EH (cell line): ENCODE data around the gene KLHL7.
"Not testable (repeated sequence)": the region's sequence is repeated elsewhere in the genome, so short reads cannot be mapped to it uniquely, and the experiment has no call there.

Source experiments
- DNase-seq: peaks from one replicate; pipeline ENCODE4 v3.0.0-alpha.2; 2015; ENCODE audit warnings: low read depth

Gene KLHL7

DNA sequence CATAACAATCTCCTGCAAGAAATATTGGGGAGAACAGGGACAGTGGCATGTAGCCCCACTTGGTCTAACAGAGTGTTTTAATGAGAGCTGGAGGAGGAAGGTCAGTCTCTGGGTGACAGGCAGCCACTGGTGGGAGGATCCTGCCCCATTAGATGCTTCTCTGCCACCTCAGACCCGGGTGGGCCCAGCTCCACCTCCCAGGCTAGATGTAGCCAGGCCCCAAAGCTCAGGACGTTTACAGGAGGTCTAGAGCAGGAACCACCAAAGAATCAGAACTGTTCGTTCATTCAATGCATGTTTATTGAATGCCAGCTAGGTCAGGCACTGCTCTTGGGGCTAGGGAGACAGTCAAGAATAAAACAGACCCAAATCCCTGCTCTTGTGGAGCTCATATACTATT is 112.6 kb downstream of the KLHL7 start:
- no peak for DNase-seq

DNA sequence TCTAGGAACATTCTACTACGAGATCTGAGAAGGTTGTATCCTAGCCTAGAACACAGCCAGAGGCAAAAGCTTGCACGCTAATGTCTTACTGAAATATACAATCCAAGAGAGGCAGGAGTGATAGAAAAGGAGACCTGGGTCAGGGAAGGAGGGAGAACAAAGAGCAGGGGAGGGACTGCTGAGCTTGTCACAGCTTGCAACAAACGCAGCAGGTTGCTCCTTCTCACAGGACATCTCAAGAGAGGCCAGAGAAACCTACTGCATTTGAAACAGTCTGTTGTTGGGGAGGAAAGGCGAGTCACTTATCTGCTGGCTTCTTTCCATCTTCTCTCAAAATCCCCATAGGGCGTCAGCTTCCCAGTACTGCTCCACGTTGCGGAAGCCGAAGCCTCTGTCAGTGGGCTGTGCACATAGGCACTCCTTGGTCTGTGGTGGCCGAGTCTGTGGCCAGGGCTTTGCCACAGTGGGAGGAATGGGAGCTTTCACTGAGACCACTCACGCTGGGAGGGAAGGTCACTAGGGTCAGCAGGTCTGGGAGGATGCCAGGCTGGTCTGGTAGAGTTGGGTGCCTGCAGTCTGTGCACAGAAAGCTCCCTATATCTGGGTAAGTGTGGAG is 115.2 kb downstream of the KLHL7 start:
- no peak for DNase-seq

DNA sequence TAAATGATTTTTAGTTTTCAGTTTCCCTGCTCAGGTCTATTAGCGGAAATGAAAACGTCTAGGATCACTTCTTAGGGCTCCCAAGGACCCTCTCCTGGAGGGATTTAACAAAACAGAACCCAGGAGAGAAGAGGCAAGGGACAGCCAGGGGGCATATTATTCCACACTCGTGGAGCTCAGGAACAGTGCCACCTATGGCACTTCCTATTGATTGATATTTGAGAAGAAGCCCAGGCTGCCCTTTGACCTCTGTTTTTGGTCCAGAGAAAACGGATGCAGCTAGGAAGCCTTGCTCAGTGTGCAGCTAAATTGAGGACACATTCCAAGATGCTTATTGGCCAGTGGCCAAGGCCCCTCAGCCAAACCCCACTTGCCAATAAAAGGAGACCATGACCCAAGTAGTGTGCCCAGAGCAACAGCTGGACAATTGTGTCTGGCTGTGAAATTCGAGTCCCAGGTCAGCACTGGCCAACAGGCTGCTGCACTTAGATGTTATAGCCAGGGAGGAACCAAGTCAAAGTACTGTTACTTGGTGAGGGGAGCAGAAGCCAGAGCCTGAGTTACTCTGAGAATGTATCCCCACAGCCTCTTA is 117.0 kb downstream of the KLHL7 start:
- DNase-seq = no peak

DNA sequence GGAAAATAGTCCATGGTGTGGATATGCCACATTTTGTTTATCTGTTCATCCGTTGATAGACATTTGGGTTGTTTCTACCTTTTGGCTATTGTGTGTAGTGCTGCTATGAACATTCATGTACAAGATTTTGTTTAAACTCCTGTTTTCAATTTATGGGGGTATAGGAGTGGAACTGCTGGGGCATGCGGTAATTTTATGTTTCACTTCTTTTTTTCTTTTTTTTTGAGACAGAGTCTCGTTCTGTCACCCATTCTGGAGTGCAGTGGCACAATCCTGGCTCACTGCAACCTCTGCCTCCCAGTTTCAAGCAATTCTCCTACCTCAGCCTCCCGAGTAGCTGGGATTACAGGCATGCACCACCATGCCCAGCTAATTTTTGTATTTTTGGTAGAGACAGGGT is 118.8 kb downstream of the KLHL7 start:
- DNase-seq = not testable (repeated sequence)

DNA sequence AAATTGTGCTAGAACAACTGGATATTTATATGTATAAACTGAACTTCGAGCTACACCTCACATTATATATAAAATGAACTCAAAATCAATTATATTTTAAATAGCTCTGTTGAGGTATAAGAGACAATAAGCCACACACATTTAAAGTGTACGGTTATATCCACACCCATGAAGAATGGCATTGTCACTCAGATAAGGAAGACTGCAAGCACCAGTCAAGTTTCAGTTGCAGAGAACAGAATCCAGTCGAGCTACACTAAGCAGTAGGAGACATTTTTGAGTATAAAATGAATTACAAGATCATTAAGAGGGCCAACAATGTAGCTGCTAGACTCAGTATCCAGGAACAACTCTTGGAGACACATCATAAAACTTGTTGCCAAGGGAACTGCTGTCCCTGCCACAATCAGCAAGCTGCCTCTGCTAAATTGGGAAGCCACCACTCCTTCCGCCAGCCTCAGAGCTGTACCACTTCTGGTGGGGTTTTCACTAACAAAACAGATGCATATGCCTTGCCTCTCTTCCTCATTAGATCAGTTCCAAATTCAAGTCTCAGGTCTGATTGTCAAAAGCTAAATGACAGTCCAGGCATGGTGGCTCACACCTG is 121.4 kb downstream of the KLHL7 start:
- DNase-seq = no peak
